ENCODE data around the gene HMGN5.

- TF ChIP-seq CTCF (conservative IDR thresholded peaks at IDR 0.05) (no peak), ZFX (IDR thresholded peaks at IDR 0.05) (no peak)
Observed at GRCh38 chrX:81237516-81237915, 35.8 kb upstream of the HMGN5 start.

All from C4-2B (cell line).